HepG2 (cell line): Measurements from ENCODE around the gene HOXA11. TPM values are rescaled to one million over a fixed set of nuclear protein-coding genes. Genes with fewer than 3 reads are reported as not detected.

ENCODE experiments used
- ATAC-seq: fragments of 200-7000 bp; cut with Tn5 transposase; 3 replicates; pipeline ENCODE4 v1.9.1; 2020; ENCODE audit warnings: mild to moderate bottlenecking, moderate library complexity
- BruUV-seq: library from RNA; stranded (reverse); fragments of 400-500 nt; replicated peaks from 2 replicates; lab custom pipeline; 2021; lab: Mats Ljungman, UMichigan
- CTCF ChIA-PET: fragments of 300-600 bp; formaldehyde crosslinking; extraction: SDS; loops from one replicate; lab custom pipeline; 2021; ENCODE audit warnings: low total read pairs, inconsistent platforms, low intra/inter-chr PET ratio; lab: Yijun Ruan, JAX
- POLR2A ChIA-PET: fragments of 350-600 bp; sonication (Branson Sonifier 250); formaldehyde crosslinking; loops from one replicate; lab custom pipeline; 2020; ENCODE audit warnings: antibody characterized with exemption, inconsistent platforms; lab: Yijun Ruan, JAX
- DNase-seq: peaks from one replicate; pipeline ENCODE4 v3.0.0-alpha.2; 2015; ENCODE audit warnings: low spot score
- FAIRE-seq: peaks from 3 replicates; lab custom pipeline; 2011; peaks lifted over from hg19 to GRCh38; lab: Jason Lieb, UNC
- H2AFZ ChIP-seq: one replicate; pipeline ENCODE4 v1.6.1; 2011; ENCODE audit warnings: low read length, inconsistent platforms
- H3K27ac ChIP-seq: fragments of 300-600 bp; 3 replicates; pipeline ENCODE4 v1.8.0; 2011; ENCODE audit warnings: mixed run types, mild to moderate bottlenecking, mixed read lengths, low read length, inconsistent platforms; ENCODE audit not compliant: insufficient read depth; ENCODE audit errors: extremely low read length
- H3K27me3 ChIP-seq, 2 experiments: fragments of 200-600 bp in 1 of 2; 2 replicates in 1 of 2; 3 replicates in 1 of 2; pipeline versions ENCODE4 v1.6.0 to v1.8.0; 2011; ENCODE audit warnings: low read length in 2 of 2, mild to moderate bottlenecking in 2 of 2, moderate library complexity in 2 of 2, inconsistent platforms in 1 of 2; ENCODE audit not compliant: insufficient read depth in 2 of 2, control insufficient read depth in 1 of 2
- H3K36me3 ChIP-seq, 2 experiments: fragments of 200-600 bp in 1 of 2; replicated peaks in 1 of 2; 2 replicates in 1 of 2; 3 replicates in 1 of 2; pipeline versions ENCODE4 v1.5.1 to v1.8.0; 2011; ENCODE audit warnings: low read length in 2 of 2, inconsistent platforms in 1 of 2; ENCODE audit not compliant: insufficient read depth in 2 of 2, control insufficient read depth in 1 of 2
- H3K4me1 ChIP-seq: 2 replicates; pipeline ENCODE4 v1.5.1; 2012; ENCODE audit warnings: low read length, inconsistent platforms; ENCODE audit not compliant: insufficient read depth
- H3K4me2 ChIP-seq: 2 replicates; pipeline ENCODE4 v1.6.0; 2011; ENCODE audit warnings: low read depth, low read length, inconsistent platforms
- H3K4me3 ChIP-seq, 3 experiments: fragments of 200-600 bp in 1 of 3; sonication (generic), shearing (Covaris generic) in 1 of 3; replicated peaks in 1 of 3; 2 replicates each; pipeline ENCODE4 v1.5.1; 2011 to 2016; ENCODE audit warnings: low read length in 3 of 3, inconsistent platforms in 2 of 3, low read depth in 2 of 3, mild to moderate bottlenecking in 2 of 3, control low read depth in 1 of 3, mixed read lengths in 1 of 3; ENCODE audit not compliant: insufficient read depth in 1 of 3
- H3K79me2 ChIP-seq: one replicate; pipeline ENCODE4 v1.6.1; 2011; ENCODE audit warnings: low read length, inconsistent platforms; ENCODE audit not compliant: insufficient read depth
- H3K9ac ChIP-seq: 2 replicates; pipeline ENCODE4 v1.6.0; 2011; ENCODE audit warnings: mild to moderate bottlenecking, low read depth, low read length, inconsistent platforms; ENCODE audit not compliant: insufficient read depth
- H3K9me3 ChIP-seq: 2 replicates; pipeline ENCODE4 v1.5.1; 2012; ENCODE audit warnings: mild to moderate bottlenecking, low read length
- H4K20me1 ChIP-seq: 2 replicates; pipeline ENCODE4 v1.6.0; 2011; ENCODE audit warnings: inconsistent platforms, mild to moderate bottlenecking, low read length, moderate library complexity; ENCODE audit not compliant: insufficient read depth
- KDM4B ChIP-seq: sonication (generic); formaldehyde crosslinking; IDR thresholded peaks from 2 replicates; pipeline ENCODE4 v1.4.0; 2020; ENCODE audit warnings: missing genetic modification reagents
- MTA1 ChIP-seq: sonication (generic); formaldehyde crosslinking; IDR thresholded peaks from 2 replicates; pipeline ENCODE4 v1.4.0; 2020; ENCODE audit warnings: missing genetic modification reagents, mild to moderate bottlenecking, borderline replicate concordance
- MXD1 ChIP-seq: sonication (generic); formaldehyde crosslinking; IDR thresholded peaks from 2 replicates; pipeline ENCODE4 v1.4.0; 2020; ENCODE audit warnings: mild to moderate bottlenecking, missing genetic modification reagents
- PAWR ChIP-seq: sonication (generic); formaldehyde crosslinking; IDR thresholded peaks from 2 replicates; pipeline ENCODE4 v1.4.0; 2020; ENCODE audit warnings: missing genetic modification reagents, mild to moderate bottlenecking, borderline replicate concordance
- TBX3 ChIP-seq: fragments of 450-650 bp; IDR thresholded peaks from 2 replicates; pipeline ENCODE4 v1.6.1; 2017; ENCODE audit warnings: antibody characterized with exemption, mild to moderate bottlenecking, inconsistent platforms, borderline replicate concordance
- TMF1 ChIP-seq: sonication (generic); formaldehyde crosslinking; IDR thresholded peaks from 2 replicates; pipeline ENCODE4 v1.8.1; 2022; ENCODE audit warnings: low read depth, missing genetic modification reagents
- ZFP62 ChIP-seq: sonication (generic); formaldehyde crosslinking; IDR thresholded peaks from 2 replicates; pipeline ENCODE4 v1.4.0; 2020; ENCODE audit warnings: missing genetic modification reagents
- ZNF253 ChIP-seq: sonication (generic); formaldehyde crosslinking; IDR thresholded peaks from 2 replicates; pipeline ENCODE4 v1.8.0; 2022; ENCODE audit warnings: mild to moderate bottlenecking, missing genetic modification reagents, borderline replicate concordance
- ZNF460 ChIP-seq: sonication (generic); formaldehyde crosslinking; IDR thresholded peaks from 2 replicates; pipeline ENCODE4 v1.5.1; 2020; ENCODE audit warnings: missing genetic modification reagents, mild to moderate bottlenecking, borderline replicate concordance
- ZNF580 ChIP-seq: IDR thresholded peaks from 2 replicates; pipeline ENCODE4 v1.6.1; 2016; ENCODE audit warnings: low read depth, borderline replicate concordance
- ZNF619 ChIP-seq: sonication (generic); formaldehyde crosslinking; IDR thresholded peaks from 2 replicates; pipeline ENCODE4 v1.4.0; 2020; ENCODE audit warnings: mild to moderate bottlenecking, missing genetic modification reagents
- ZNF816 ChIP-seq: sonication (generic); formaldehyde crosslinking; IDR thresholded peaks from 2 replicates; pipeline ENCODE4 v1.8.0; 2022; ENCODE audit warnings: missing genetic modification reagents, mild to moderate bottlenecking, borderline replicate concordance
- WGBS: methylation state at CpG from one replicate; pipeline ENCODE4 v1.1.6; 2017; ENCODE audit warnings: low lambda C conversion rate; 5-methylcytosine and 5-hydroxymethylcytosine counted together
- in situ Hi-C: cut with HindIII; loops from 2 replicates; pipeline ENCODE4 v1.10.0; 2017; ENCODE audit warnings: low pct_unique_long_range_greater_than_20kb; ENCODE audit not compliant: extremely low pct_ligation_motif_present
- intact Hi-C: fragments of 100-400 bp; cut with micrococcal nuclease; formaldehyde crosslinking; loops from one replicate; pipeline ENCODE4 v1.10.0; 2022; ENCODE audit not compliant: unreplicated experiment
- polyA plus RNA-seq, 8 experiments: library from polyadenylated mRNA; depleted of rRNA in 3 of 8; stranded (reverse) in 7 of 8; unstranded in 1 of 8; fragments of >200 nt; fragmentation: Illumina TruSeq in 4 of 8; extraction: Trizol in 4 of 8; gene quantifications; 2 replicates each; pipeline versions ENCODE4 v1.2.1 to v1.2.3, GENCODE V29; 2011 to 2016; ENCODE audit warnings: low read depth in 4 of 8, missing spikeins in 1 of 8, mixed read lengths in 1 of 8; ENCODE audit not compliant: insufficient read depth in 1 of 8
- total RNA-seq, 5 experiments: library from RNA; depleted of rRNA; stranded (reverse); fragments of >200 nt; fragmentation: Illumina TruSeq; extraction: Trizol; gene quantifications; 2 replicates each; pipeline ENCODE4 v1.2.3, GENCODE V29; 2016; ENCODE audit warnings: low read depth in 1 of 5
- TF ChIP-seq, protein P1 (sequence below): sonication (generic); formaldehyde crosslinking; IDR thresholded peaks from 2 replicates; pipeline ENCODE4 v1.8.1; 2023; ENCODE audit warnings: missing genetic modification reagents, inconsistent platforms, borderline replicate concordance
- TF ChIP-seq, protein P2 (sequence below): sonication (generic); formaldehyde crosslinking; IDR thresholded peaks from 2 replicates; pipeline ENCODE4 v1.9.0; 2021; ENCODE audit warnings: missing genetic modification reagents, mild to moderate bottlenecking, borderline replicate concordance
- TF ChIP-seq, protein P3 (sequence below): sonication (generic); formaldehyde crosslinking; IDR thresholded peaks from 2 replicates; pipeline ENCODE4 v1.4.0; 2020; ENCODE audit warnings: missing genetic modification reagents

Gene HOXA11
- total and polyA plus RNA-seq, 2 of the 13 experiments (the other 11 are each of a cell fraction or from before 2014, with no cell fraction given), result not detected

DNA sequence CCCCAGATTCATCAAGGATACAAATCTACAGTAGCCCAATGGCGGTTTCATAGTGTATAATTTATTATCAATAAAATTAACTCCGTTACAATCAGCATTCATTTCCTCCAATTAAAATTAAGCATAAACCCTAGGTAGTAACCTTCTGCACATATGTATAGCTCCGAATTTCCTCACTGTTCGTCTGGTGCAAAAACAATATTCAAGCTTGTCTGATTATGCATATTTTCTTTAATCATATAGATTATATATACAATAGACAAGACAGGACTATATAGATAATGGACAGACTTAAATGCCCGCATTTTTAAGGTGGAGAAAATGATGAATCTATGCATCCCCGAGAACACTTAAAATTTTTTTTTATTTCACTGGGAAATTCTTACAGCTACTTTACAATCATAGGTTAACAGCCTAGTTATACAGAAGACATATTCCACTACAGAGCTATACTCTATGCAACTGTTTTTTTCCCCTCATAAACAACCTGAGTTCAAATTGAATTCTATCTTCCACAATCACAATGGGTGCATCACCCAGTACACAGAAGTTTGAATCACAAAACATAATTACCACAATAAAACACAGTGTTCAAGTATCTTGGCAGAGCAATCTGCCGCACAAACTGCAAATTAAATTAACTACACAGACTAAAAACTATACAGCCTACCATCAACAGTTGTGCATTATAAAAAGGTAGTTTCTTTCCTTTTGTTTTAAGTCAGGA, 22.3 kb downstream of the HOXA11 start (continued):
- no peak for TF ChIP-seq MXD1 (CRISPR knock-in tag)
- no peak for TF ChIP-seq ZFP62 (CRISPR knock-in tag)

GRCh38 chr7:27161721-27162560, 23.1 kb downstream of the HOXA11 start:
- H3K79me2 ChIP-seq, result no peaks in the 10 kb centered on the region
- H3K27me3 ChIP-seq, result peaks cover 2 to 39% of the 10 kb centered on the region in 2 experiments
- no peaks in the 10 kb centered on the region for H3K36me3 ChIP-seq
- FAIRE-seq (no peak), ATAC-seq (no peak), DNase-seq (no peak)
- H3K4me2 ChIP-seq, result no peak overlapping the region
- H2AFZ ChIP-seq, result no peak overlapping the region
- H3K4me1 ChIP-seq, result 0 out of 2 replicates have a peak, but pooled peaks cover 4% of the 10 kb centered on the region
- CTCF ChIA-PET, result interaction anchor here (0.7 to 1.7 kb wide), 5 partner anchors 11 to 792 kb away, joined by 5 to 13 read pairs (median 8); no protein-coding TSS in a partner anchor
- intact Hi-C loops (loop anchor here (1.0 to 5.0 kb wide), 2 partner anchors 480 to 793 kb away; no protein-coding TSS in a partner anchor), in situ Hi-C loops (loop anchor here (25.0 kb wide), 1 partner anchor 1075 kb away; no protein-coding TSS in a partner anchor)
- no peaks in the 10 kb centered on the region for H4K20me1 ChIP-seq
- WGBS, result 58% methylated on average over 26 of the region's 30 CpGs
- POLR2A ChIA-PET, result no interaction called here
- no TSS peak for BruUV-seq
- no peak overlapping the region for H3K27ac ChIP-seq
- no peak overlapping the region for H3K9ac ChIP-seq
- no peak overlapping the region for H3K4me3 ChIP-seq
- H3K9me3 ChIP-seq, result no peaks in the 10 kb centered on the region
- no peak for TF ChIP-seq ZNF253 (CRISPR knock-in tag)
- TF ChIP-seq, protein P1, sequence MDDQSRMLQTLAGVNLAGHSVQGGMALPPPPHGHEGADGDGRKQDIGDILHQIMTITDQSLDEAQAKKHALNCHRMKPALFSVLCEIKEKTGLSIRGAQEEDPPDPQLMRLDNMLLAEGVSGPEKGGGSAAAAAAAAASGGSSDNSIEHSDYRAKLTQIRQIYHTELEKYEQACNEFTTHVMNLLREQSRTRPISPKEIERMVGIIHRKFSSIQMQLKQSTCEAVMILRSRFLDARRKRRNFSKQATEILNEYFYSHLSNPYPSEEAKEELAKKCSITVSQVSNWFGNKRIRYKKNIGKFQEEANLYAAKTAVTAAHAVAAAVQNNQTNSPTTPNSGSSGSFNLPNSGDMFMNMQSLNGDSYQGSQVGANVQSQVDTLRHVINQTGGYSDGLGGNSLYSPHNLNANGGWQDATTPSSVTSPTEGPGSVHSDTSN (CRISPR knock-in tag), result no peak
- no peak for TF ChIP-seq ZNF619 (CRISPR knock-in tag)
- no peak for TF ChIP-seq PAWR (CRISPR knock-in tag)
- no peak for TF ChIP-seq ZNF460 (CRISPR knock-in tag)
- no peak for TF ChIP-seq TBX3
- TF ChIP-seq ZNF816 (CRISPR knock-in tag), result no peak
- TF ChIP-seq MTA1, result no peak
- TF ChIP-seq KDM4B, result no peak
- no peak for TF ChIP-seq TMF1 (CRISPR knock-in tag)
- TF ChIP-seq, protein P2, sequence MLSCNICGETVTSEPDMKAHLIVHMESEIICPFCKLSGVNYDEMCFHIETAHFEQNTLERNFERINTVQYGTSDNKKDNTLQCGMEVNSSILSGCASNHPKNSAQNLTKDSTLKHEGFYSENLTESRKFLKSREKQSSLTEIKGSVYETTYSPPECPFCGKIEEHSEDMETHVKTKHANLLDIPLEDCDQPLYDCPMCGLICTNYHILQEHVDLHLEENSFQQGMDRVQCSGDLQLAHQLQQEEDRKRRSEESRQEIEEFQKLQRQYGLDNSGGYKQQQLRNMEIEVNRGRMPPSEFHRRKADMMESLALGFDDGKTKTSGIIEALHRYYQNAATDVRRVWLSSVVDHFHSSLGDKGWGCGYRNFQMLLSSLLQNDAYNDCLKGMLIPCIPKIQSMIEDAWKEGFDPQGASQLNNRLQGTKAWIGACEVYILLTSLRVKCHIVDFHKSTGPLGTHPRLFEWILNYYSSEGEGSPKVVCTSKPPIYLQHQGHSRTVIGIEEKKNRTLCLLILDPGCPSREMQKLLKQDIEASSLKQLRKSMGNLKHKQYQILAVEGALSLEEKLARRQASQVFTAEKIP, result no peak
- TF ChIP-seq ZNF580 (CRISPR knock-in tag), result no peak
- TF ChIP-seq, protein P3, sequence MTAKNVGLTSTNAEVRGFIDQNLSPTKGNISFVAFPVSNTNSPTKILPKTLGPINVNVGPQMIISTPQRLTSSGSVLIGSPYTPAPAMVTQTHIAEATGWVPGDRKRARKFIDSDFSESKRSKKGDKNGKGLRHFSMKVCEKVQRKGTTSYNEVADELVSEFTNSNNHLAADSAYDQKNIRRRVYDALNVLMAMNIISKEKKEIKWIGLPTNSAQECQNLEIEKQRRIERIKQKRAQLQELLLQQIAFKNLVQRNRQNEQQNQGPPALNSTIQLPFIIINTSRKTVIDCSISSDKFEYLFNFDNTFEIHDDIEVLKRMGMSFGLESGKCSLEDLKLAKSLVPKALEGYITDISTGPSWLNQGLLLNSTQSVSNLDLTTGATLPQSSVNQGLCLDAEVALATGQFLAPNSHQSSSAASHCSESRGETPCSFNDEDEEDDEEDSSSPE (CRISPR knock-in tag), result no peak
